Prostate gland (tissue), 2 donors: ENCODE data around the gene PGBD5.

ENCODE experiments used
- CTCF ChIP-seq, 4 experiments: fragments of 200-600 bp in 2 of 4; fragments of 450-650 bp in 2 of 4; sonication (generic) in 2 of 4; IDR thresholded peaks; 1 replicate in 3 of 4; 2 replicates in 1 of 4; pipeline ENCODE4 v1.5.1; 2016 to 2019; ENCODE audit warnings: antibody characterized with exemption in 4 of 4, mild to moderate bottlenecking in 2 of 4, moderate library complexity in 2 of 4
- POLR2AphosphoS5 ChIP-seq: sonication (generic); formaldehyde crosslinking; IDR thresholded peaks from one replicate; pipeline ENCODE4 v1.6.1; 2017; ENCODE audit warnings: antibody characterized with exemption

GRCh38 chr1:230273141-230273710, 152.9 kb downstream of the PGBD5 start:
- TF ChIP-seq CTCF (IDR thresholded peaks at IDR 0.05) (no peak), POLR2AphosphoS5 (no peak)
